Measurements from ENCODE around the gene EDIL3. TPM values are rescaled to one million over a fixed set of nuclear protein-coding genes. Genes with fewer than 3 reads are reported as not detected.

The EDIL3 gene
- total RNA-seq, 4 donors from 2014 or later, result 5.6 to 38.9 (median 25.6) TPM

DNA sequence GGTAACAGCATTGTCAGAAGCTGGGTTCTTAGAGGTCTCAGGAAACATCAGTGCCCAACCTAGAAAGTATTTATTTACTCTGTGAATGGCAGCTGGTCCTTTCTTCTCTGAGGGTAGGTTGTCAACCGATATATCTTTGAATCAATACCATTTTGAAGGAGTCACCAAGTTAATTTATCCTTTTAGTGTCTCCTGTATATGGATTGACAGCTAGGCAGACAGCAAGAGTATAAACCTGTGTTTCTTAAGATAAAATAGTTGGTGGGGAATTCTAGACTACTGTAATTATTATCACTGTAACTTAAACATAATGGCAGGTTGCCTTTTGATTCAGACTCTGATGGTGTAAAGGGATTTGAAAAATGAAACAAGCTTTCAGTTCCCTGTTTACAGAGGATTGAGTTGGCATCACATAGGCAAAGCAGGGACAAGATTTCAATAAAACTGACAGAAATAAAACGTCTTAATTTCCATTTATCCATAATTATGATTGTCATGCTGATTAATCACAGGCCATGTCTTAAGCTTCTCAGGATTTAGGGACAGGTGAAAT lies 473.2 kb downstream of the EDIL3 start:
- intact Hi-C loops (cut with DNase I; ENCODE audit: low total_unique reads) (no loop called here), in situ Hi-C loops (cut with MboI; ENCODE audit: low pct_ligation_motif_present in 1 of 4, low pct_unique_long_range_greater_than_20kb in 1 of 4, low sequenced_read_pairs in 3 of 4) (no loop called here)
- no peak overlapping the region for H3K27ac ChIP-seq
- DNase-seq, result no peak
- no peak for TF ChIP-seq EP300 (IDR thresholded peaks at IDR 0.05; ENCODE audit: low read depth)
- no peak for TF ChIP-seq POLR2A (IDR thresholded peaks at IDR 0.05)
- no peak for TF ChIP-seq POLR2AphosphoS5 (IDR thresholded peaks at IDR 0.05)
- TF ChIP-seq, protein P1, sequence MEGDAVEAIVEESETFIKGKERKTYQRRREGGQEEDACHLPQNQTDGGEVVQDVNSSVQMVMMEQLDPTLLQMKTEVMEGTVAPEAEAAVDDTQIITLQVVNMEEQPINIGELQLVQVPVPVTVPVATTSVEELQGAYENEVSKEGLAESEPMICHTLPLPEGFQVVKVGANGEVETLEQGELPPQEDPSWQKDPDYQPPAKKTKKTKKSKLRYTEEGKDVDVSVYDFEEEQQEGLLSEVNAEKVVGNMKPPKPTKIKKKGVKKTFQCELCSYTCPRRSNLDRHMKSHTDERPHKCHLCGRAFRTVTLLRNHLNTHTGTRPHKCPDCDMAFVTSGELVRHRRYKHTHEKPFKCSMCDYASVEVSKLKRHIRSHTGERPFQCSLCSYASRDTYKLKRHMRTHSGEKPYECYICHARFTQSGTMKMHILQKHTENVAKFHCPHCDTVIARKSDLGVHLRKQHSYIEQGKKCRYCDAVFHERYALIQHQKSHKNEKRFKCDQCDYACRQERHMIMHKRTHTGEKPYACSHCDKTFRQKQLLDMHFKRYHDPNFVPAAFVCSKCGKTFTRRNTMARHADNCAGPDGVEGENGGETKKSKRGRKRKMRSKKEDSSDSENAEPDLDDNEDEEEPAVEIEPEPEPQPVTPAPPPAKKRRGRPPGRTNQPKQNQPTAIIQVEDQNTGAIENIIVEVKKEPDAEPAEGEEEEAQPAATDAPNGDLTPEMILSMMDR (IDR thresholded peaks at IDR 0.05), result no peak
- H3K4me3 ChIP-seq, result no peak overlapping the region
- H3K36me3 ChIP-seq, result no peaks in the 10 kb centered on the region
- 62 to 70% methylated on average over 2 of the region's 2 CpGs for WGBS, 2 donors (ENCODE audit: low coverage in 1 of 2)
- H3K9me3 ChIP-seq, result no peaks in the 10 kb centered on the region
- no peaks in the 10 kb centered on the region for H3K27me3 ChIP-seq
- H3K4me1 ChIP-seq, result no peaks in the 10 kb centered on the region

DNA sequence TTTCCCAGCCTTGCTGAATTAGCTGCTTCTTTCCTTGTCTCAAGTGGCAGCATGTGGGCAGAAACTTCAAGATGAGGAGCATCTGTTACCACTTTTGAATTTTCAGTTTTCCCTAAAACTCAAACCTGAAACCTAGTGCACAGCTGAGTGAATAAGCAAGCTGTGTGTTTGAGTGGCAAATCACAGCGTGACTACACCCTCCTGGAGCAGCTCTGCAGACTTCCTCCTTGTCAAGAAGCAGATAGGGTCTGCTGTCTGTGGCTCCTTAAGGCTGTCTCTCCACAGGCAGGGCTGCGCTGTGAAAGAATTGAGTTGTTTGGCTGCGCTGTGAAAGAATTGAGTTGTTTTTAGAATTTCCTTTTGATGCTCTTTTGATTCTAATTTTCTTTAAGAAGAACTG lies 484.4 kb downstream of the EDIL3 start:
- Histone ChIP-seq H3K4me3 (no peak overlapping the region), H3K9me3 (no peaks in the 10 kb centered on the region), H3K27ac (no peak overlapping the region), H3K4me1 (no peaks in the 10 kb centered on the region), H3K27me3 (no peaks in the 10 kb centered on the region), H3K36me3 (no peaks in the 10 kb centered on the region)
- WGBS, 2 donors (ENCODE audit: low coverage in 1 of 2), result 78% methylated on average over 3 of the region's 3 CpGs; no CpG with 5 or more reads in 1 of the 2 donors
- TF ChIP-seq, protein P1 (IDR thresholded peaks at IDR 0.05), result no peak
- TF ChIP-seq EP300 (IDR thresholded peaks at IDR 0.05; ENCODE audit: low read depth) (no peak), POLR2A (IDR thresholded peaks at IDR 0.05) (no peak), POLR2AphosphoS5 (IDR thresholded peaks at IDR 0.05) (no peak)
- in situ Hi-C loops (cut with MboI; ENCODE audit: low pct_ligation_motif_present in 1 of 4, low pct_unique_long_range_greater_than_20kb in 1 of 4, low sequenced_read_pairs in 3 of 4), result no loop called here
- intact Hi-C loops (cut with DNase I; ENCODE audit: low total_unique reads), result no loop called here
- DNase-seq, result no peak

DNA sequence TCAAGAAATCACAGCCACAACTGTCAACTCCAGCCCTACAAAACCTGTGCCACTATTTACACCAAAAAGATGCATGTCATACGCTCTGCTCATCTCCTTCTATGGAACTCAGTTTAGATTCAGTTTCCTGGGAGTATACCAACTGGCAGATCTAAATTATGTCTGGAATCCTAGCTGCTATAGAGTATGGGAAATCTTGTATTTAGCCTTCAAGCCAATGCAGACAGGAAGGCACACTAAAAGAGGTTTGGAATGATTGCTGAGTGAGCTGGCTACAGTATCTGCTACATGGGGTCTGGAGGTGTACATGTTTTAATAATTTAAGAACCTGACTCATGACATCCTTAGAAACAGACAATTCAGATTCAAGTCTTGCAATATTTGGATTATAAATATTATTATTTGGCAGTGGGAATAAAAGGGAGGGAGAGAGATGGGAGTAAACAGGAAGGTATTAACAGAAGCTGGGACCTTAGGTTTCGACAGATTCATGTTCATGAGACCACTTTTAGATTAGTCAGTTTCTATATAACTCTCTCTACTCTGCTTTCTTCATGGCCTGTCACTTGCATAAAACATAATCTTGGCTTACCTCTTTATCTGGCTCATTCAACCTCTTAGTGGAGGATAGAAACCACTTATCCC lies 485.2 kb downstream of the EDIL3 start:
- DNase-seq, result no peak
- TF ChIP-seq EP300 (IDR thresholded peaks at IDR 0.05; ENCODE audit: low read depth) (no peak), POLR2A (IDR thresholded peaks at IDR 0.05) (no peak), POLR2AphosphoS5 (IDR thresholded peaks at IDR 0.05) (no peak)
- TF ChIP-seq, protein P1 (IDR thresholded peaks at IDR 0.05), result no peak
- Histone ChIP-seq H3K4me3 (no peak overlapping the region), H3K27ac (no peak overlapping the region), H3K36me3 (no peaks in the 10 kb centered on the region), H3K9me3 (no peaks in the 10 kb centered on the region), H3K4me1 (no peaks in the 10 kb centered on the region), H3K27me3 (no peaks in the 10 kb centered on the region)
- in situ Hi-C loops (cut with MboI; ENCODE audit: low pct_ligation_motif_present in 1 of 4, low pct_unique_long_range_greater_than_20kb in 1 of 4, low sequenced_read_pairs in 3 of 4), result no loop called here
- intact Hi-C loops (cut with DNase I; ENCODE audit: low total_unique reads), result no loop called here
- 61 to 71% methylated on average over 2 of the region's 2 CpGs for WGBS, 2 donors (ENCODE audit: low coverage in 1 of 2)

DNA sequence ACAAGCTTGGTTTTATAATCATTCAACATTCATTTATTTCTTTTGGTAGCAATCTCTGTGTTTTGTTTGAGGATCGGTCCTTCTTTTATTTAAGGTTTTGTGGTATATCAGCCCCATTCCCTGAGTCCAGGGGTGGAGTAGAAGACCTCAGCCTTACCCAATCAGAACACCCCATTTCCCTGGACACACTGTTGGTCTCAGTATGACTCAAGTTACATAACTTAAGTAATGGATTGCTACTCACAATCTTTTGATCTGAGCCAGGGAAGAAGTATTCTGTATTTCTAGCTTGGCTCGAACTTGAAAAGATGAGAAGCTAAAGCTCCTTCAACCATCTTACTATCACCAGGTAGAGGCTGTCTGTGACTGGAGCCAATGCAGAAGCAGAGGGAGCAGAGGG lies 488.8 kb downstream of the EDIL3 start:
- Histone ChIP-seq H3K9me3 (no peaks in the 10 kb centered on the region), H3K4me3 (no peak overlapping the region), H3K36me3 (no peaks in the 10 kb centered on the region), H3K4me1 (no peaks in the 10 kb centered on the region), H3K27ac (no peak overlapping the region), H3K27me3 (no peaks in the 10 kb centered on the region)
- in situ Hi-C loops (cut with MboI; ENCODE audit: low pct_ligation_motif_present in 1 of 4, low pct_unique_long_range_greater_than_20kb in 1 of 4, low sequenced_read_pairs in 3 of 4) (no loop called here), intact Hi-C loops (cut with DNase I; ENCODE audit: low total_unique reads) (no loop called here)
- WGBS, 2 donors (ENCODE audit: low coverage in 1 of 2), result 95 to 100% methylated on average over 1 to 2 of the region's 2 CpGs
- DNase-seq, result no peak
- TF ChIP-seq EP300 (IDR thresholded peaks at IDR 0.05; ENCODE audit: low read depth) (no peak), POLR2A (IDR thresholded peaks at IDR 0.05) (no peak), POLR2AphosphoS5 (IDR thresholded peaks at IDR 0.05) (no peak)
- TF ChIP-seq, protein P1 (IDR thresholded peaks at IDR 0.05), result no peak
